GM08714 (cell line): ENCODE measurements around the gene TCP11.

Experiments
- H3K4me3 ChIP-seq: fragments of 200-500 bp; sonication (Bioruptor generic); 2 replicates; pipeline ENCODE4 v1.5.1; 2014; ENCODE audit warnings: mild to moderate bottlenecking, low read length, inconsistent platforms
- ZNF274 ChIP-seq: IDR thresholded peaks from 2 replicates; pipeline ENCODE4 v1.6.1; 2012; ENCODE audit warnings: mild to moderate bottlenecking, low read depth, low read length

Gene TCP11

DNA sequence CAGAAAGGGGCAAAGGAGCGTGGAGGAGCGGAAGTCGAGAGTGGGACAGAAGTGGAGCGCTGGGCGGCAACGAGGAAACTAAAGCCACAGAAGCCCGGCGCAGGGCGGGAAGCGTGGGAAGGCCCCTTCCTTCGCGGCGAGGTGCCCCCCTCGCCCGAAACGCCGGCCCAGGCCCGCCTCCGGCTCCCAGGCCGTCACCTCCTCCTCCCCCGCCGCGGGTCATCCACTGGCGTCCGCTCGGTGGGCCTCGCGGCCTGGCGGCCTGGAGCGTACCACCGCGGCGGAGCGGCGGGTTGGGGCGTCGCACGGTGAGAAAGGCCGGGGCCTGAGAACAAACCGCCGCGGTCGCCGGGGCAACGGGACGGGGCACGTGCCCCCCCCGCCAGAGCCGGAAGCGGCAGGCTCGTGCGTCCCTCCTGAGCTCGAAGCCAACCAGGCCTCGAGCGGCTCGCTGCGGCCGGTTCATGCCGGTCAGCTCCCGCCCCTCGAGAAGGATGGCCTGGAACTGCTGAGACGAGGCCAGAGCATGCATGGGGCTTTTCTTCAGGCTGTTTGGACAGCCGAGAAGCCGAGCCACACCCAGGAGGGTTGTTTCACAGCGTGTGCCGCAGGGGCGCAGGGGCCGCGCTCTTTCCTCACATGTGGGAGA is at the start of gene TCP11:
TCP11 (minus strand) TSS at position 333 of the 649 bp plus-strand sequence. CDS start 469 bp downstream, outside the sequence.
- no peak within 1 kb of the TSS; the same call in 1 of the 2 replicates for H3K4me3 ChIP-seq
- TF ChIP-seq ZNF274, result no peak

DNA sequence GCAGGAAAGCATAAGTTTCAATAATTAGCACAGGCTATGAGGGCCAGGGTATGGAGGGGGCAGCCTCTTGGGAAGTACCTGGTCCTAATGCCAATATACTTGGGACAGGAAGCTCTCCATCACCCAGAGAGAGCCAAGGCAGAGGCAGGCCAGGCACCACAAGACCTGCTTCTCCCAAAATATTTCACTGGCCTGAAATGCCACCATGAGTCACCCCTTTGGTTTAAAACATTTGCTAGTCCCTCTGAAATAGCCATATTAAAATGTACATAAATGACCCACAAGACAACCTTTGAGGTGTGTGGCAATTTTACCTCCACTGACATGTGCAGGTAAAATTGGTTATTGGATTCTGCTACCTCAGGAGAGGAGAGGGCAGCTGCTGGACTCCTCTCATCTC is 49.2 kb upstream of the TCP11 start:
- TF ChIP-seq ZNF274, result no peak

DNA sequence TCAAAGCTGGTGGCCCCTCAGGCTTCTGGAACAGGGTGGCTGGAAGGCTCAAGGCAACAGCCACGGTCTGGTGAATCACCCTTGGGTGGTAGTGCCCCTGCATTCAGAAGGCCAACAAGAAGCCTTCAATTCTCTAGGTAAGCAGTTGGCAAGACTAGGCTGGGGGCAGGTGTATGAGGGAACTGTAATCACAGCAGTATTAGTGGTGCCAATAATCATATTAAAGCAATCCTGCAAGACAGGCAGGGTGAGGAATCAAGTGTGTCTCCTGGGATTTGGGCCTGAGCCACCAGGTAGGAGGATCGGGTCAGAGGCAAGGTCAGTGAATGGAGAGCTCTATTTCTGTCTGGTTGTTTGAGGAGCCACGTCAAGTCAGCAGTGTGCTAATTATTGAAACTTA is 47.7 kb upstream of the TCP11 start:
- no peak overlapping the region for H3K4me3 ChIP-seq
- no peak for TF ChIP-seq ZNF274

More for the DNA sequence above, 49.2 kb upstream of the TCP11 start:
- no peak overlapping the region for H3K4me3 ChIP-seq

DNA sequence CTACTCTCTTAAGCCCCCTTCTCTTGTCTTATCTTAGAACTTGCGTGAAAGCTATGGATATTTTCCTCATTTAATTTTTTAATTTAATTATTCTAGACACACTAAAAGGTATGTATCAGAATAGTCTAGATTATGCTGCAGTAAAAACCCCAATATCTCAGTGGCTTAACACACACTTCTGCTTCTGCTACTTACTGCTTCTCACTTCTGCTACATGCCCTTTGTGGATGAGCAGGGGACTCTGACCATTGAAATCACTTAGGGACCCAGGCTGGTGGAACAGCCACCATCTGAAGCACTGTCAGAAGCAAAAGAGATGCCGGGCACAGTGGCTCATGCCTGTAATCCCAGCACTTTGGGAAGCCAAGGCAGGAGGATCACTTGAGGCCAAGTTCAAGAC is 45.4 kb upstream of the TCP11 start:
- no peak for TF ChIP-seq ZNF274
- H3K4me3 ChIP-seq, result no peak overlapping the region

DNA sequence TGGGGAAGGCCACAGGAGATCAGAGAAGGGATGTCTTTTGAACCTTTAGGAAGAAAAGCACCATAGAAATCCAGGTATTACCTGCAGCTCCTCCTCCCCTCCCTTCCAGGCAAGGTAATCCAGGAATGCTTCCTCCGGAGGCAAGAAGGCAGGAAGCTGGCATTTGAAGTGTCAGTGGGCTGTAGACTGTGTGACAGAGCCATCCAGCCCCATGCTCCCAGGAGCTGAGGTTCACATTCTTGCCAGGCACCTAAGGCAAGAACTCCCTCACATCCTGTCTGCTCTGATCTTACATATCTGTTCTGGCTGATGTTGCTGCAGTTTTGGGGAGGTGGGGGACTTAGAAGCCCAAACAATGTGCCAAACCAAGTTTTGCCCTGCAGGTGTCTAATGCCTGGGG is 44.8 kb upstream of the TCP11 start:
- no peak for TF ChIP-seq ZNF274
- no peak overlapping the region for H3K4me3 ChIP-seq

DNA sequence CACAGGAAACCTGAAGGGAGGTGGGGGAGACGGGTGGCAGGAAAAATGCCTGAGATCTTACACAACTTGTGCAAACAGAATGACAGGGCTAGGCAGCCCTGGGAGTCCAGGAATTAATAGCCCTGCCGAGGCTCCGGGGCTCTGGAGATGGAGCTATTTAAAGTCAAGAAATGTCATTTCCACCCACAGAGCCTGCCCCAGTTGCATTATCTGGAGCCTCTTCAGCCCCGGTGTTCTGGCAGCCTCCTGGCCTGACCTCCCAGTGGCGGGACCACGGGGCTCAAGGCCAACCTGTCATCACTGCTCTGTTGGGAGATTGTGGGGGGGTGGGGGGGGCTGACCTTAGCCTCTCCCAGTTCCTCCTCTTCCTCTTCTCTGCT is 44.2 kb upstream of the TCP11 start:
- TF ChIP-seq ZNF274, result no peak
- no peak overlapping the region for H3K4me3 ChIP-seq

DNA sequence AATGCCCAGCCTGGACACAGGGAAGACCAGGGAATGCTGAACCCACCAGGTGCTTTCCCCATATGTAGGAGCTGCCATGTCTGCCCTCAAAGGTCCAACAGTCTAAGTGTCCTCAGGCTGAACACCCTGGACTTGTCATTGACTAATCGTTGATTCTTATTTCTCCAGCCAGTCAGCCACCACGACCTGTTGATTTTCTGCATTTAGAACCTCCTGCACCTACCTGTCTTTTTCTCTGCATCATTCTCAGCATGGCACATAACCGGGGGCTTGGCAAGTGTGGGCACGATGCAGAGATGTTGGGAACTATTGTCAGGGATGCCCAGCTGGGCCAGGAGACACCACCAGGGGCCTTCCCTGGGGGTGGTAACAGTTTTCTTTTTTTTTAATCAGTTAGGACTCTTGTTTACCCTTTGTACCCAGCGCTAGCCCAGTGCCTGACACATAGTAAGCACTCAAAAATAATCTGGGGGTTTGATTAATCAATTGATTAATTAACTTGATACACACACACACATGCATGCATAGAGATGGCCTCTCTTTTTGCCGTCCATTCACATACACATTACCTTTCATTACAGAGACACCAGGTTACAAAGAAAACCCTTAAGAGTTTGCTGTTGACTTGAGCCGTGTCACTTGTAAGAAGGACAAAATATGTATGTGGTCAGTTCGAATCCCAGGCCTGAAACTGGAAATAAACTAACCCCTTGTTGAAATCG is 43.6 kb upstream of the TCP11 start:
- no peak overlapping the region for H3K4me3 ChIP-seq
- TF ChIP-seq ZNF274, result no peak

DNA sequence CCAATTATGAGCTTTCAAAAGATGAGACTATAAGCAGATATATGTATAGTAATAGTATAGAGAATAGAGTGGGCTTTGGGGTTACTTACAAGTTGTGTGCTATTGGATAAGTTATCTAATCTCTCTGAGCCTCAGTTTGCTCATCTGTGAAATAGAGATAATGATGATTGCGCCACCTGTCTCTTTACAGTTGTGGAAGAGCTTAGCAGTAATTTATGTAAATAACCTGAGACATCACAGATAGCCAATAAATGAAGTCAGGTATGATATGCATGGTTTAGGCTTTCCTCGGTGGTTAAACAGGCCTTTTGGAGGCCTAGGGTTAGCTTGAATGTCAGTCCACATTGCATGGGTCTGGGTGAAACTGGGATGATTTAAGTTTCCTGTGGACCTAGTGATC is 42.8 kb upstream of the TCP11 start:
- no peak overlapping the region for H3K4me3 ChIP-seq
- no peak for TF ChIP-seq ZNF274

DNA sequence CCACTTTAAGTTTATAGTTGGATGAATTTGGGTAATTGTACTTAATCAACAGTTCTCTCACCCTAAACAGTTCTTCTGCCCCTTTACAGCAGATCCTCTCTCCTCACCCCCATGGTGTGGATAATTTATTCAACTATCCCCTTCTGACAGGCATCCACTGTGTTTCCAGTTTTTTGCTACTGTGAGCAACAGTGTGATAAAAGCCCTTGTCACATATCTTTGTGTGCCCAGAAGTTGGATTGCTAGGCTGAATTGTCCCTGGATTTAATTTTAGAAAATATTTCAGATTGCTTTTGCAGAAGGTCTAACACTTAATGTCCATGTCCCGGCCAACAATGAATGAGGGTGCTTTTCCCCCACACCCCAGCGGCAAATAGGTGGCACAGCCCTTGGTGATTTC is 42.1 kb upstream of the TCP11 start:
- no peak overlapping the region for H3K4me3 ChIP-seq
- no peak for TF ChIP-seq ZNF274

DNA sequence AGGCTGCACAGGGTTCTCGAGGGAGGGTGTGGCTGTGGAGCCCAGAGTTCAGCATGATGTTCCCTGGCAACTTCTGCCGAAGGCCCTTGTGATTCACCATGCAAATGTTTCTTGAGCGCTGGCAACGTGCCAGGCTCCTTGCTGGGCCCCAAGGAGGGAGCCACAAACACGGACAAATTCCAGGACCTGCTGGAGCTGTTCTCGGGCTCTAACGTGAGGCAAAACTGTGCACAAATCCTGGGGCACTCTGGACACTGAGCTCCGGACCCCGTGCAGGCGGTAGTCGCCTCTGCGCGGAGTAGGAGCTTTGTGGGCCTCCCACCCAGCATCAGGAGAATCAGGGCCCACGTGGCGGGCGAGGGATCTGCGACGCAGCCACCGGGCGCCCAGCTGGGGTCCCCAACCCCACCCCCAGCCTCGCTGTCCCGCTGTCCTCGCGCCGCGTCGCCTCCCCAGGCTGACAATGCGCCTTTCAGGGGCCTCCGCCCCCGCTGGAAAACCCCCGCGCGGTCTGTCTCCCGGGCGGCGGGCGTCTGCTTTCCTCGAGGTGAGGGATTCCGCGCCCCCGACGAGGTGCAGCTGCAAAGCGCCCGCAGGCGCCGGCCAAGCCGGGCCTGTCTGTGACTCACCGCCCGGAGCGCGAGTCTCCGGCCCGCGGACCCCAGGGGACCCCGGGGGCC is 40.9 kb upstream of the TCP11 start:
- no peak for TF ChIP-seq ZNF274
- no peak overlapping the region for H3K4me3 ChIP-seq

DNA sequence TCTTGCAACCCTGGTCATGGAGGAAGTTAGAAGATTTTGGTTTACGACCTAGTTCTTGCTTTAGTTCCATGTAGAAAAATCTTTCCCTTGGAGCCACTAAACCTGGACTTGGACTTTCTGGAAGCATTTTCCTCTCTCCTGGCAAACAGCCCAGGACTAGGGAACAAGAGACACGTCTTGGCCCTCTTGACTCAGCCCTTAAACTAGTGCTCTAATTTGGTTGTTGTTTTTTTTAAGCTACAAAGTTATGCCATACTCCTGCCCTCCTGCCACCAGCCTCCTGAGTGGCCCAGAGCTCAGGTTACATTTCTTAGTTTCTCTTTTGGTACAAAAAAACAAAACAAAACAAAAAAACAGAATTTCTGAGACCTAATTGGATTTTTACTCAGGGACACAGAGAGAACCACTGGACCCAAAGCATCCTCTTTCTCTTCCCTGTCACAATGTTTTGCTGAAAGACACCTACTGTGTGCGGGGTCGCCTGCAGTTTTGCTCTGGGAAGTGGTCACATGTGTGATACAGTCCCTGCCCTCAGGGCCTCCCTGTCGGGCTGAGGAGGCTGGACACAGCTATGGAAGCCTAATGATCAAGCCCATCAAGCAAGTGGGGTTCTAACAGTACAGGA is 40.3 kb upstream of the TCP11 start:
- no peak for TF ChIP-seq ZNF274
- H3K4me3 ChIP-seq, result no peak overlapping the region

DNA sequence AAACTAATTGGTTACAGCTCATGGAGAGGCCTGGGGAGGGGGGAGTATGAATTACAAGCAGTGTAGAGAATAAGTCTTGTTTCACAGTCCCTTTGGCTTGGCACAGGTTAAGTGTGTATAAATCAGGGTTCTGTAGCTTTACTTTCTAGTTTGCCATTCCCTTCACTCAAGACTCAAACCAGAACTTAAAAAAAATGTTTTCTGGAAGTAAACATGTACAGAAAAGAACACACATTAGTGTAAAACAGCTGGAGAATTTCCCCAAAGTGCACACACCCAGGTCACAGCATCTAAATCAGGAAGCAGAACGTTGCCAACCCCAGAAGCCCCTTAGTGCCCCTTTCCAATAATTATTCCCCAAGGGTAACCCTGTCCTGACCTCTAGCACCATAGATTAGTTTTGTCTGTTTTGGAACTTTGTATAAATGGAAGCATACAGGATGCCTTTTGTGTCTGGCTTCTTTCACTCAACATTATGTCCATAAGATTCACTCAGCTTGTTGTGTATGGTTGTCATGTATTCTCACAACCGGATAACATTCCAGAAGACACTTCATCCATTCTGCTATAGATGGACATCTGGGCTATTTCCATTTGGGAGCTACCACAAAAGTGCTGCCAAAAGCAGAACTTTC is 38.9 kb upstream of the TCP11 start:
- no peak overlapping the region for H3K4me3 ChIP-seq
- TF ChIP-seq ZNF274, result no peak

DNA sequence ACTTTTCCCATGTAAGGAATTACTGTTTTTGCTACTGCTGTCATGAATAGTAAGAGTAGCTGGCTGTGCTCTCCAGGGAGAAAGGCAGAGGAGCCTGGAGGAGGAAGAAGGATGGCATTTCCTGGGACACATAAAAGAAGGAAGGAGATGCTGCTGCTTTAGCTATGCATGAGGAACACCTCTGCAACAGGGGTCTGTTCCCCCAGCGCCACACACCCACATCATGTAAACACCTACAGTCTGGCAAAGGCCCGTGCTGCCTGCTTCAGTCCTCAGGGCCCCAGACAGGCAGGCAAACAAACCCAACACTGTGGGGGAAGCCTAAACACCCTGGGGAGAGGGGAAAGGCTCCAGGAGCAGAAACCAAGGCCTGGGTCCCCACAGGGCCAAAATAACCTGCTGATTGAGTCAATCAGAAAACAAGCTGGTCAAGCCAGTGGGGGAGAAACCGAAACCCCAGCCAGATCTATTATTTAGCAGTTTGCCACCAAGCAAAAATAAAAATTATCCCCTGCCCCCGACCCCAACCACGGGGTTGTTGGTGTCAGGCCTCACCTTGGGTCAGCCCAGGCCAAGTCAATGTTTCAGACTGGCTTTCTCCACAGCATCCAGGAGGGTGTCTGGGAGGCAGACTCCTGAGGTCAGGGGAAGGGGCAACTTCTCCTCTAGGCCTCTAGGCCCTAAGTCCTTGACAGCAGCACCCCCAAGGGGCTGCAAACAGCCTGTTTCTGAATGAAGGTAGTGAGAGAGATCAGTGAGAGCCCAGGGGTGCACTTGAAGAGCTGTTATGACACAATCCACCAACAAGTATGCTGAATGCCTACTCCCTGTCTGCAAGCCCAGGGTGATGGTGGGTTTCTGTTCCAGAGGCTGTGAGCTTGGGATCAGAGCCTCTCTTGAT is 38.0 kb upstream of the TCP11 start:
- H3K4me3 ChIP-seq, result no peak overlapping the region
- no peak for TF ChIP-seq ZNF274

DNA sequence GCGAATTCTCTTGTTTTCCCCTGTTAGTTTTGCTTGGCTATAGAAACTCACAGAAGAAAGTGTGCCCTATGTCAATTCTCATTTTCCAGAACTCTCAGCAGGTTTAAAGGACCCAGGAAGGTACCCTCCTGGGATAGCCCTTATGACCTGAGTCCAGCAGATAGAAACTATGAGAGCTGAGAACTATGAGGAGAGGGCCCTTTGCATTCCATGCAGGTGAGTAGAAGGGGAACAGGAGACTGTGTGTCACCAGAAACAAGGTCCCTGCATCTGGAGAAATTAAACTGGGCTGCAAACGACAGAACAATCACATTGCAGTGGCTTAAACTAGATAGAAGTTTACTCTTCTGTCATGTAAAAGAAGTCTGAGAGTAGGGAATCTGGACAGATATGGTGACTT is 36.9 kb upstream of the TCP11 start:
- TF ChIP-seq ZNF274, result no peak
- H3K4me3 ChIP-seq, result no peak overlapping the region
